GM12878 (cell line): ENCODE data around the gene CCNI. TPM values are rescaled to one million over a fixed set of nuclear protein-coding genes. Genes with fewer than 3 reads are reported as not detected.

Source experiments
- BCL11A ChIP-seq: IDR thresholded peaks from 2 replicates; pipeline ENCODE4 v1.6.1; 2011; ENCODE audit warnings: low read depth, low read length
- BHLHE40 ChIP-seq, 2 experiments: fragments of 450-650 bp in 1 of 2; IDR thresholded peaks; 2 replicates each; pipeline ENCODE4 v1.6.1; 2011 to 2017; ENCODE audit warnings: low read depth in 2 of 2, borderline replicate concordance in 1 of 2, improper control_type of control experiment in 1 of 2, low read length in 1 of 2, mild to moderate bottlenecking in 1 of 2
- CBX5 ChIP-seq: sonication (generic); IDR thresholded peaks from 2 replicates; pipeline ENCODE4 v1.6.1; 2016; ENCODE audit warnings: low read depth, moderate library complexity, mild to moderate bottlenecking, inconsistent platforms
- HDAC2 ChIP-seq: fragments of 200-600 bp; sonication (generic); IDR thresholded peaks from 2 replicates; pipeline ENCODE4 v1.6.1; 2017
- HSF1 ChIP-seq: fragments of 150-350 bp; IDR thresholded peaks from 2 replicates; pipeline ENCODE4 v1.6.1; 2014; ENCODE audit warnings: mild to moderate bottlenecking, low read depth, low read length
- RELA ChIP-seq: fragments of 450-650 bp; IDR thresholded peaks from 2 replicates; pipeline ENCODE4 v1.8.0; 2014; ENCODE audit warnings: borderline replicate concordance; ENCODE audit not compliant: partially characterized antibody
- REST ChIP-seq: IDR thresholded peaks from 2 replicates; pipeline ENCODE4 v1.6.1; 2012; ENCODE audit warnings: mild to moderate bottlenecking, low read depth, low read length
- SREBF1 ChIP-seq: IDR thresholded peaks from 2 replicates; pipeline ENCODE4 v1.6.1; 2012; ENCODE audit warnings: mild to moderate bottlenecking, low read length
- SUZ12 ChIP-seq: fragments of 200-600 bp; sonication (generic); IDR thresholded peaks from one replicate; pipeline ENCODE4 v1.6.1; 2018; ENCODE audit warnings: antibody characterized with exemption, mild to moderate bottlenecking; ENCODE audit not compliant: unreplicated experiment
- TARDBP ChIP-seq: IDR thresholded peaks from 2 replicates; pipeline ENCODE4 v1.6.1; 2016; ENCODE audit warnings: borderline replicate concordance
- polyA plus RNA-seq, 11 experiments: library from polyadenylated mRNA; depleted of rRNA in 4 of 11; unstranded in 6 of 11; stranded (reverse) in 5 of 11; fragments of >200 nt; fragmentation: Nextera tagmentation in 4 of 11; fragmentation: Illumina TruSeq in 1 of 11; extraction: Ambion mirVana in 4 of 11; extraction: Trizol in 1 of 11; gene quantifications; 1 replicate in 1 of 11; 2 replicates in 10 of 11; pipeline versions ENCODE4 v1.2.1 to v1.2.3, GENCODE V29; 2011 to 2016; ENCODE audit warnings: inconsistent platforms in 2 of 11, missing spikeins in 2 of 11, low read depth in 1 of 11
- total RNA-seq, 4 experiments: library from RNA; depleted of rRNA in 3 of 4; stranded (reverse); fragments of >200 nt in 3 of 4; fragmentation: Illumina TruSeq in 1 of 4; extraction: Trizol in 1 of 4; gene quantifications; 2 replicates each; pipeline versions ENCODE4 v1.2.1 to v1.2.3, GENCODE V29; 2013 to 2021
- TF ChIP-seq, protein P1 (sequence below): fragments of 450-650 bp; IDR thresholded peaks from 2 replicates; pipeline ENCODE4 v1.6.1; 2016; ENCODE audit warnings: mild to moderate bottlenecking, moderate library complexity, borderline replicate concordance

The CCNI gene
- total and polyA plus RNA-seq, 10 of the 15 experiments (the other 5 are each of a cell fraction or from before 2014, with no cell fraction given): 70.6 to 178 (median 105) TPM

GRCh38 chr4:77074981-77075855 is 571 bp downstream of the CCNI start (continued):
- TF ChIP-seq, protein P1, sequence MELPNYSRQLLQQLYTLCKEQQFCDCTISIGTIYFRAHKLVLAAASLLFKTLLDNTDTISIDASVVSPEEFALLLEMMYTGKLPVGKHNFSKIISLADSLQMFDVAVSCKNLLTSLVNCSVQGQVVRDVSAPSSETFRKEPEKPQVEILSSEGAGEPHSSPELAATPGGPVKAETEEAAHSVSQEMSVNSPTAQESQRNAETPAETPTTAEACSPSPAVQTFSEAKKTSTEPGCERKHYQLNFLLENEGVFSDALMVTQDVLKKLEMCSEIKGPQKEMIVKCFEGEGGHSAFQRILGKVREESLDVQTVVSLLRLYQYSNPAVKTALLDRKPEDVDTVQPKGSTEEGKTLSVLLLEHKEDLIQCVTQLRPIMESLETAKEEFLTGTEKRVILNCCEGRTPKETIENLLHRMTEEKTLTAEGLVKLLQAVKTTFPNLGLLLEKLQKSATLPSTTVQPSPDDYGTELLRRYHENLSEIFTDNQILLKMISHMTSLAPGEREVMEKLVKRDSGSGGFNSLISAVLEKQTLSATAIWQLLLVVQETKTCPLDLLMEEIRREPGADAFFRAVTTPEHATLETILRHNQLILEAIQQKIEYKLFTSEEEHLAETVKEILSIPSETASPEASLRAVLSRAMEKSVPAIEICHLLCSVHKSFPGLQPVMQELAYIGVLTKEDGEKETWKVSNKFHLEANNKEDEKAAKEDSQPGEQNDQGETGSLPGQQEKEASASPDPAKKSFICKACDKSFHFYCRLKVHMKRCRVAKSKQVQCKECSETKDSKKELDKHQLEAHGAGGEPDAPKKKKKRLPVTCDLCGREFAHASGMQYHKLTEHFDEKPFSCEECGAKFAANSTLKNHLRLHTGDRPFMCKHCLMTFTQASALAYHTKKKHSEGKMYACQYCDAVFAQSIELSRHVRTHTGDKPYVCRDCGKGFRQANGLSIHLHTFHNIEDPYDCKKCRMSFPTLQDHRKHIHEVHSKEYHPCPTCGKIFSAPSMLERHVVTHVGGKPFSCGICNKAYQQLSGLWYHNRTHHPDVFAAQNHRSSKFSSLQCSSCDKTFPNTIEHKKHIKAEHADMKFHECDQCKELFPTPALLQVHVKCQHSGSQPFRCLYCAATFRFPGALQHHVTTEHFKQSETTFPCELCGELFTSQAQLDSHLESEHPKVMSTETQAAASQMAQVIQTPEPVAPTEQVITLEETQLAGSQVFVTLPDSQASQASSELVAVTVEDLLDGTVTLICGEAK: no peak
- TF ChIP-seq RELA (no peak), SUZ12 (no peak), CBX5 (no peak), REST (no peak), BHLHE40 (IDR thresholded peaks at IDR 0.05; ENCODE audit: borderline replicate concordance in 1 of 2, low read depth in 2 of 2, low read length in 1 of 2) (peak in 1 of 2 experiments; percentile 22; a peak in 1 of 4 replicates), SREBF1 (no peak), TARDBP (no peak), HDAC2 (no peak), BCL11A (no peak), HSF1 (no peak)
